Activated T-helper 1 cell treated with anti-CD3 and anti-CD28 coated beads, Interleukin-12 subunit alpha, Interleukin-12 subunit beta, Interleukin-2, Interleukin-4 antibody, amounts not matched to agents 30 ng/mL and 10 ng/mL and 1 ng/mL, durations not matched to agents 14 hours and 24 hours and 36 hours (primary cell): ENCODE results near the gene SLC5A9. TPM values are rescaled to one million over a fixed set of nuclear protein-coding genes. Genes with fewer than 3 reads are reported as not detected.
"Not testable (repeated sequence)": the region's sequence is repeated elsewhere in the genome, so short reads cannot be mapped to it uniquely, and the experiment has no call there.

Experiments
- DNase-seq: peaks from one replicate; pipeline ENCODE4 v3.0.0; 2021; ENCODE audit warnings: low spot score
- H3K27ac Mint-ChIP-seq: one replicate; pipeline ENCODE4 v1.8.0; 2021; ENCODE audit warnings: mild to moderate bottlenecking, mixed read lengths
- H3K27me3 Mint-ChIP-seq: one replicate; pipeline ENCODE4 v1.8.0; 2022; ENCODE audit warnings: mild to moderate bottlenecking, moderate library complexity, mixed read lengths; ENCODE audit not compliant: insufficient read depth
- H3K36me3 Mint-ChIP-seq: one replicate; pipeline ENCODE4 v1.8.0; 2021; ENCODE audit warnings: low read depth, mixed read lengths
- H3K4me1 Mint-ChIP-seq: one replicate; pipeline ENCODE4 v1.8.0; 2021; ENCODE audit warnings: low read depth, mixed read lengths
- H3K4me3 Mint-ChIP-seq: one replicate; pipeline ENCODE4 v1.8.0; 2021; ENCODE audit warnings: mild to moderate bottlenecking, moderate library complexity, mixed read lengths
- H3K9me3 Mint-ChIP-seq: one replicate; pipeline ENCODE4 v1.8.0; 2021; ENCODE audit warnings: mixed read lengths
- intact Hi-C: fragments of 100-400 bp; cut with micrococcal nuclease; formaldehyde crosslinking; loops from one replicate; pipeline ENCODE4 v1.15.1; 2024
- total RNA-seq: library from RNA; stranded (reverse); gene quantifications from 2 replicates; pipeline ENCODE4 v1.2.3, GENCODE V29; 2022

SLC5A9 gene
- total RNA-seq, 1 donor from 2014 or later, result not detected

DNA sequence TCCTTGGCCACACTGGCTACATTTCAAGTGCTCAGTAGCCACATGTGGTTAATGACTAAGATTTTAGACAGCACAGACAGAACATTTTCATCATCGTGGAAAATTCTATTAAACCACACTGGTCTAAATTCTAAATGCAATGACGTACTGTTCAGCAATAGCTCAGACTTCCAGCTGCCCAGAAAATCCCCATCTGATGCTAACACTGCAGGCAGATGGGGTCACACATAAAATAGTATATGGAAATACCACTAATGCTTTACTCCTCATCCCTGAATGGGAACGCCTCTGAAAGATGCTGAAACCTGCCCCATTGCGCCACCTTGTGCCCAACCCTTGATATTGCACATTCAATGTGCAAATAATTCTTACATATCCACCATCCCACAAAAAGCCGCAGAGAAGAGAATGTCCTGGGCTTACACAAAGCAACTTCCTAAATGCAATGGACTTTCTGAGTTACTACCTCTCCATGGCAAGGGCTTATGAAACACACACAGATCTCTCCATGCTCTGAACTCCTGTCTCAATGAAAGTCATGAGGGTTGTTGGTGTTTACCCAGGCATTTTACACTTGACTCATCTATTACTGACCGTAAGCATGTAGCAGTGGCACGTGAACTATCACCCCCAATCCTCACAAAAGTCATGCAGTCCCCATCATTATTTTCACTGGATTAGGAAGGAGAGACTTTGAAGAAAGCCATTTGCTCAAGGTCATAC is 20.3 kb upstream of the SLC5A9 start:
- H3K4me3 Mint-ChIP-seq, result no peak overlapping the region
- peak; percentile 9 for DNase-seq
- H3K36me3 Mint-ChIP-seq, result no peaks in the 10 kb centered on the region
- H3K4me1 Mint-ChIP-seq, result no peaks in the 10 kb centered on the region
- intact Hi-C loops, result loop anchor here (1.0 to 2.0 kb wide), 3 partner anchors 93 to 205 kb away; partner anchors contain the start of gene TRABD2B
- no peaks in the 10 kb centered on the region for H3K9me3 Mint-ChIP-seq
- no peak overlapping the region for H3K27ac Mint-ChIP-seq
- H3K27me3 Mint-ChIP-seq, result peaks cover 6% of the 10 kb centered on the region

- Mint-ChIP-seq H3K9me3 (no peaks in the 10 kb centered on the region), H3K27me3 (peaks cover 4% of the 10 kb centered on the region), H3K27ac (no peak overlapping the region), H3K36me3 (no peaks in the 10 kb centered on the region), H3K4me1 (no peaks in the 10 kb centered on the region), H3K4me3 (no peak overlapping the region)
- no peak for DNase-seq
- intact Hi-C loops, result loop anchor here (2.0 kb wide), 1 partner anchor 207 kb away; the partner anchor contains the start of gene TRABD2B
Measured at GRCh38 chr1:48203287-48203900, 19.1 kb upstream of the SLC5A9 start.

DNA sequence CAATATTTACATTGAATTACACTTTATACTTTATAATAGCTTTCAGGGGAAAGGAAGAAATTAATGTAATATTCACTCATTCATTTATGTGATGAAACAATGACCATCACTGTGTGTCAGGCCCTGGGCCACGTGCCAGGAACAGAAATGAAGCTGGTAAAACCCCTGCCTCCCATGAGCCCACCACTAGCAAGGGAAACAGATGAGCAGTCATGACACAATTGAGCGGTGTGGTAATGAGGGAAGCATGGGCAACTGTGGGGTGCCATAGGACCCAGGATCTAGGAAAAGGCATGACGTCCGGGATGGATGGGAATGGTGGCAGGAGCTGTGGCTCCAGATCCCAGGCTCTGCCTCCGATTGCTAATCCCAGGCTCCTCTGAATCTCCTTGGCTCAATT is 17.0 kb upstream of the SLC5A9 start:
- H3K36me3 Mint-ChIP-seq, result no peaks in the 10 kb centered on the region
- intact Hi-C loops, result no loop called here
- H3K27ac Mint-ChIP-seq, result no peak overlapping the region
- DNase-seq, result no peak
- no peaks in the 10 kb centered on the region for H3K9me3 Mint-ChIP-seq
- H3K4me1 Mint-ChIP-seq, result no peaks in the 10 kb centered on the region
- peaks cover 2% of the 10 kb centered on the region for H3K27me3 Mint-ChIP-seq
- H3K4me3 Mint-ChIP-seq, result no peak overlapping the region

- intact Hi-C loops, result no loop called here
Measured at GRCh38 chr1:48206371-48206770, 16.1 kb upstream of the SLC5A9 start.

GRCh38 chr1:48207131-48207530 is 15.4 kb upstream of the SLC5A9 start:
- intact Hi-C loops, result no loop called here
- peaks cover 2% of the 10 kb centered on the region for H3K27me3 Mint-ChIP-seq
- no peaks in the 10 kb centered on the region for H3K4me1 Mint-ChIP-seq
- no peak overlapping the region for H3K4me3 Mint-ChIP-seq
- no peak for DNase-seq
- no peak overlapping the region for H3K27ac Mint-ChIP-seq
- no peaks in the 10 kb centered on the region for H3K36me3 Mint-ChIP-seq
- H3K9me3 Mint-ChIP-seq, result no peaks in the 10 kb centered on the region

More at GRCh38 chr1:48206371-48206770, 16.1 kb upstream of the SLC5A9 start:
- Mint-ChIP-seq H3K27me3 (peaks cover 2% of the 10 kb centered on the region), H3K4me3 (no peak overlapping the region), H3K9me3 (no peaks in the 10 kb centered on the region), H3K4me1 (no peaks in the 10 kb centered on the region), H3K36me3 (no peaks in the 10 kb centered on the region), H3K27ac (no peak overlapping the region)
- no peak for DNase-seq

DNA sequence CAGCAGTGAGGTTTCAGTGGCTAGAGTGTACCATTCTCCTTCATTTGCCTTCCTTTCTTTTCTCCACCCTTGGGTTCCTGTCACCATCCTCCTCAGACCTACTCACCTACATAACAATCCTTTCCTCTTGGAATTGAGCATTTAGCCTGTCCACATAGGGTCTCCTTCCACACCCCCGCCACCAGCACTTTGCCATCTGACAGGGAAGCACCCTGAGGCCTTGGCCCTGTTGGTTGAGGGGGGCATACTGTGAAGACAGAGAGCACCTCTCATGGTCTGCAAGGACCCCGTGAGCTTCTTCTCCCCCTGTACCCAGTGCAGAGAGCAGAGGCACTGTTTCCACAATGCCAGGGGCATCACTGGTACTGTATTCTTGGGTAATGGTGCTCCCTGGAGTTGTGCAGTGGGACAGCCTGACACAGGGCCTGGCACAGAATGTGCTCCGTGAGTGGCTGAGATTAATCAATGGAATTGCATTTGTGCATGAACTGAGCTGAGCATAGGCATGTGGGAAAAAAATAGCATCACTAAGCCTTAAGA is 14.9 kb upstream of the SLC5A9 start:
- no peaks in the 10 kb centered on the region for H3K36me3 Mint-ChIP-seq
- intact Hi-C loops, result no loop called here
- no peak overlapping the region for H3K4me3 Mint-ChIP-seq
- no peak overlapping the region for H3K27ac Mint-ChIP-seq
- H3K9me3 Mint-ChIP-seq, result no peaks in the 10 kb centered on the region
- no peak for DNase-seq
- H3K27me3 Mint-ChIP-seq, result peaks cover 2% of the 10 kb centered on the region
- no peaks in the 10 kb centered on the region for H3K4me1 Mint-ChIP-seq

DNA sequence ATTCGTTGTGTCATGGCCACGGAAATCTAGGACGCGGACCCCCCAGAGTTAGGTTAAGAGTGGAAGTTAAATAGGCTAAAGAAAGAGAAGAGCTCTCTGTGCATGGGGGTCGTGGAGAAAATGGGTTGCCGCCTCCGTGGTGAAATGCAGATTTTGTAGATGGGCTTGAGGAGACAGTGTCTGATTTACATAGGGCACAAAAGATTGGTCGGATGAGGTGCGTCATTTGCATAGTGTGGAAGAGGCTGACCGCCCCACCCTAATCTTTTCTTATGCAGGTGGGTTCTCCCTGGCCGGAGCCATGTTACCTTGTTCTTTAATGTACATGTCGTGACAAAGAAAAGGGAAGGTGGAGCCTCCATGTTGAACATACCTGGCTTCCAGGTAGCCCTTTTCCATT is 14.3 kb upstream of the SLC5A9 start:
- no peaks in the 10 kb centered on the region for H3K9me3 Mint-ChIP-seq
- no peaks in the 10 kb centered on the region for H3K4me1 Mint-ChIP-seq
- DNase-seq, result no peak
- no peak overlapping the region for H3K4me3 Mint-ChIP-seq
- no peaks in the 10 kb centered on the region for H3K36me3 Mint-ChIP-seq
- no peak overlapping the region for H3K27ac Mint-ChIP-seq
- intact Hi-C loops, result no loop called here
- H3K27me3 Mint-ChIP-seq, result peaks cover under 1% of the 10 kb centered on the region

GRCh38 chr1:48208652-48209051 is 13.9 kb upstream of the SLC5A9 start:
- DNase-seq, result no peak
- Mint-ChIP-seq H3K9me3 (no peaks in the 10 kb centered on the region), H3K27me3 (peaks cover 4% of the 10 kb centered on the region), H3K4me1 (no peaks in the 10 kb centered on the region), H3K27ac (no peak overlapping the region), H3K4me3 (no peak overlapping the region), H3K36me3 (no peaks in the 10 kb centered on the region)
- intact Hi-C loops, result no loop called here

- H3K4me1 Mint-ChIP-seq, H3K36me3 Mint-ChIP-seq, H3K27ac Mint-ChIP-seq, H3K9me3 Mint-ChIP-seq, intact Hi-C loops, DNase-seq, H3K27me3 Mint-ChIP-seq, H3K4me3 Mint-ChIP-seq: not testable (repeated sequence)
Measured at GRCh38 chr1:48213462-48213861, 9.1 kb upstream of the SLC5A9 start.

GRCh38 chr1:48214366-48214765 is 8.2 kb upstream of the SLC5A9 start:
- DNase-seq, H3K36me3 Mint-ChIP-seq, intact Hi-C loops, H3K9me3 Mint-ChIP-seq, H3K4me3 Mint-ChIP-seq, H3K4me1 Mint-ChIP-seq, H3K27ac Mint-ChIP-seq, H3K27me3 Mint-ChIP-seq: not testable (repeated sequence)

DNA sequence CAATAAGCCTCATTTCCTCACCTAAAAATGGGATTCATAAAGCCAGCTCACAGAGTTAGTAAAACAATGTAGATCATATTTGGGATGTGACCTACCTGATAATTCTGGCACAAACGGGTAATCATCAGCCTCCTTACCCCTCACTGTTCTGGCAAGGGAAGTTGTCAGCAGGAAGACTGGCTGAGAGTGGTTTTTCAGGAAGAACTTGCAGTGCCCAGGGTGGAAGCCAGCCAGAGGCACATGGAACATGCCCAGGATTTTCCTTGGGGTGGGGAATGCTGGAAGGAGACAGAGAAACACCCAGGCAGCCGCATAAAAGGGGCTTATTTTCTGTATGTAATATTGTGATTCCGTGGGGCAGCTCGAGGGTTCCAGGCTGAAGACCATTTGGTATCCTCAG is 7.7 kb upstream of the SLC5A9 start:
- H3K27me3 Mint-ChIP-seq, result peaks cover 6% of the 10 kb centered on the region
- H3K27ac Mint-ChIP-seq, result no peak overlapping the region
- no peak for DNase-seq
- H3K9me3 Mint-ChIP-seq, result no peaks in the 10 kb centered on the region
- H3K4me3 Mint-ChIP-seq, result no peak overlapping the region
- no peaks in the 10 kb centered on the region for H3K4me1 Mint-ChIP-seq
- H3K36me3 Mint-ChIP-seq, result no peaks in the 10 kb centered on the region
- intact Hi-C loops, result no loop called here

DNA sequence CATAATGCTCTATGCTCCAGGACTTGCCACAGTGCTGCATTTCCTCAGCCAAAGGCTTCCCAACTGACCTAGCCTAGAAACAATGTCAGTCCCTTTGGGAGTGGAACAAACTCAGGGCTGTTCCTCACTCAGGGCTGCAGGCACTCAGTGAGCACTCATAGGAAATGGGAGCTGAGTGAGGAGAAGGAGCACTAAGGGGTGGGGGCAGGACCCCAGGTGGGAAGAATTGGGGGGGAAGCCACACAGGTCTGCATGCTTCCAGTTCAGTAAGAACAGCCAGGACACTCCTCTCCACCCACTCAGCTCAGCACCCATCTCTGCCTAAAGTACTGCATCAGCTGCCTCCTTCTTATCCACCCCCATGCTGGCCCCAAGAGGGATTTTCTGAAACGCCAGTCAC is 7.3 kb upstream of the SLC5A9 start:
- no peak overlapping the region for H3K27ac Mint-ChIP-seq
- H3K27me3 Mint-ChIP-seq, result peaks cover 6% of the 10 kb centered on the region
- no peaks in the 10 kb centered on the region for H3K9me3 Mint-ChIP-seq
- no peaks in the 10 kb centered on the region for H3K4me1 Mint-ChIP-seq
- no peak overlapping the region for H3K4me3 Mint-ChIP-seq
- H3K36me3 Mint-ChIP-seq, result no peaks in the 10 kb centered on the region
- DNase-seq, result no peak
- intact Hi-C loops, result no loop called here

DNA sequence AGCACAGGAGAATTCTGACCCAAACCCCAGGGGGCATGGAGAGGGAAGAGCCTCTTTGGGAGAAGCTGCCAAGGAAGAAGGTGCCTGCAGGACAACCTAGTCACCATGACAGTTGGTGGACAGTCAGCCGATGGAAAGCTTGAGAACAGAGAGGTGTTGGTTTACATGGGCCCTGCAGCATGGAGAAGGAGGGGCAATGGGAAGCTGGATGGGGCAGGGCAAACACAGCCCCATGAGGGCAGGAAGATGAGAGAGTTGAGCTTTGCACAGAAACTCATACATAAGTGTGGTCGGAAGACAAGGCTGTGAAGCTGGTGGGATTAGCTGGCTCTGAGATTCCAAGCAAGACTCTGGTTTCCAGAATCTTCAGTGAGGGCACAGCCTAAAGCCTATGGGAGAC is 6.6 kb upstream of the SLC5A9 start:
- H3K36me3 Mint-ChIP-seq, result no peaks in the 10 kb centered on the region
- intact Hi-C loops, result no loop called here
- H3K9me3 Mint-ChIP-seq, result no peaks in the 10 kb centered on the region
- H3K27me3 Mint-ChIP-seq, result peaks cover 6% of the 10 kb centered on the region
- no peak overlapping the region for H3K4me3 Mint-ChIP-seq
- no peaks in the 10 kb centered on the region for H3K4me1 Mint-ChIP-seq
- no peak for DNase-seq
- H3K27ac Mint-ChIP-seq, result no peak overlapping the region
